ENCODE results near the gene ITGBL1. TPM values are rescaled to one million over a fixed set of nuclear protein-coding genes. Genes with fewer than 3 reads are reported as not detected.

Gene ITGBL1
- total and polyA plus RNA-seq, 2 of the 4 experiments (the other 2 are of a cell fraction), result 22.2 to 24.2 TPM

DNA sequence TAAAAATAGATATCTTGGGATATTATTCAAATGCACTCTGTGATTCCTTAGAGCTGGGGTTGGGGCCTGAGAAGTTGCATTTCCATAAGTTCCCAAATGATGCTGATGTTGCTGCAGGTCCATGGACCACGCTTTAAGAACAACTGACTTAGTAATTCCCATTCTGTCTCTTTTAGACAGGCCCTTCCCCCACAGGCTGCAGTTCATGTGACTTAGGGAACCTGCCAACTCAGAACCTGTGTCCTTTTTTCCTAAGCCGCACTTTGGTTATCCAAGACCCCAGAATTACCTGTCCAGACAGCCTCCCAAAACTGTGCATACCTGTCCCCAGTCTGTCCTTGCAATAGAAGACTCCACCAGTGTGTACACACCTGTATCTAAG is 1.7 kb upstream of the ITGBL1 start:
- no peaks in the 10 kb centered on the region for H3K9me3 ChIP-seq (ENCODE audit: control insufficient read depth, insufficient read depth, low read length)
- no TSS peak for BruUV-seq (replicated peaks)
- peak overlapping the region; percentile 52 for H4K5ac ChIP-seq (ENCODE audit: low read depth, low read length)
- peak overlapping the region; percentile 52; the same call in 2 of the 3 replicates for H2BK15ac ChIP-seq (ENCODE audit: low read depth, low read length)
- DNase-seq (no peak), ATAC-seq (ENCODE audit: low read depth) (no peak)
- intact Hi-C loops (cut with micrococcal nuclease), result loop anchor here (5.0 to 10.0 kb wide), 2 partner anchors 33 to 834 kb away; partner anchors contain the start of gene NALCN
- H3K9ac ChIP-seq (ENCODE audit: low read depth, low read length), result peak overlapping the region; percentile 35; the same call in 1 of the 2 replicates
- CTCF ChIA-PET, result interaction anchor here (1.4 kb wide), 1 partner anchor 305 kb away, joined by 5 read pairs; no protein-coding TSS in a partner anchor
- H3K27ac ChIP-seq (ENCODE audit: insufficient read depth, low read length), result peak overlapping the region; percentile 87
- H3K79me1 ChIP-seq (ENCODE audit: low read depth in 1 of 2, low read length in 2 of 2), result no peaks in the 10 kb centered on the region
- H2BK120ac ChIP-seq (ENCODE audit: low read depth, low read length), result peak overlapping the region; percentile 85
- peak overlapping the region; percentile 56 for H2AK9ac ChIP-seq (replicated peaks; ENCODE audit: low read depth, low read length, poor library complexity)
- no peak for TF ChIP-seq MAFK (IDR thresholded peaks at IDR 0.05; ENCODE audit: low read depth, low read length)
- no peak for TF ChIP-seq CTCF (conservative IDR thresholded peaks at IDR 0.05; ENCODE audit: low read depth, low read length)
- TF ChIP-seq CEBPB (IDR thresholded peaks at IDR 0.05; ENCODE audit: low read depth, low read length), result no peak
- TF ChIP-seq POLR2A (IDR thresholded peaks at IDR 0.05; ENCODE audit: low read depth, low read length), result no peak
- no peak for TF ChIP-seq BHLHE40 (IDR thresholded peaks at IDR 0.05; ENCODE audit: low read depth, low read length)
- TF ChIP-seq MAZ (IDR thresholded peaks at IDR 0.05; ENCODE audit: borderline replicate concordance, low read depth, low read length), result no peak
- no peak for TF ChIP-seq CHD1 (IDR thresholded peaks at IDR 0.05; ENCODE audit: low read depth, low read length)
- no peak for TF ChIP-seq NFE2L2 (IDR thresholded peaks at IDR 0.05; ENCODE audit: low read depth, low read length)
- TF ChIP-seq, protein P1, sequence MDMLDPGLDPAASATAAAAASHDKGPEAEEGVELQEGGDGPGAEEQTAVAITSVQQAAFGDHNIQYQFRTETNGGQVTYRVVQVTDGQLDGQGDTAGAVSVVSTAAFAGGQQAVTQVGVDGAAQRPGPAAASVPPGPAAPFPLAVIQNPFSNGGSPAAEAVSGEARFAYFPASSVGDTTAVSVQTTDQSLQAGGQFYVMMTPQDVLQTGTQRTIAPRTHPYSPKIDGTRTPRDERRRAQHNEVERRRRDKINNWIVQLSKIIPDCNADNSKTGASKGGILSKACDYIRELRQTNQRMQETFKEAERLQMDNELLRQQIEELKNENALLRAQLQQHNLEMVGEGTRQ (IDR thresholded peaks at IDR 0.05; ENCODE audit: low read depth, low read length), result no peak
- no peak for TF ChIP-seq SMC3 (IDR thresholded peaks at IDR 0.05; ENCODE audit: low read depth, low read length)
- no peak for TF ChIP-seq MXI1 (IDR thresholded peaks at IDR 0.05; ENCODE audit: borderline replicate concordance, low read depth, low read length)
- TF ChIP-seq RCOR1 (IDR thresholded peaks at IDR 0.05; ENCODE audit: insufficient replicate concordance, low read length), result no peak
- TF ChIP-seq FOS (IDR thresholded peaks at IDR 0.05; ENCODE audit: low read depth, low read length), result no peak
- no peak for TF ChIP-seq ELK1 (IDR thresholded peaks at IDR 0.05; ENCODE audit: borderline replicate concordance, low read depth, low read length)
- TF ChIP-seq RAD21 (IDR thresholded peaks at IDR 0.05; ENCODE audit: low read length), result no peak
- no peak for TF ChIP-seq RFX5 (IDR thresholded peaks at IDR 0.05; ENCODE audit: low read depth, low read length)
- peak overlapping the region; percentile 35 for H3K4me2 ChIP-seq (ENCODE audit: low read depth, low read length)
- peak overlapping the region; percentile 40 for H3K23ac ChIP-seq (ENCODE audit: low read depth, low read length)
- in situ Hi-C loops (cut with MboI; ENCODE audit: low sequenced_read_pairs), result no loop called here
- peak overlapping the region; percentile 82 for H2BK5ac ChIP-seq (ENCODE audit: low read depth, low read length, poor library complexity, severe bottlenecking)
- peak overlapping the region; percentile 95 for H4K91ac ChIP-seq (ENCODE audit: insufficient read depth, low read depth, low read length)
- H3K4me1 ChIP-seq (ENCODE audit: control insufficient read depth, insufficient read depth, low read length), result peaks cover 28% of the 10 kb centered on the region
- peak overlapping the region; percentile 61 for H3K14ac ChIP-seq (replicated peaks; ENCODE audit: low read depth, low read length)
- H3K27me3 ChIP-seq (ENCODE audit: control insufficient read depth, insufficient read depth, low read length), result no peaks in the 10 kb centered on the region
- H3K9me1 ChIP-seq (ENCODE audit: insufficient read depth, low read length), result peaks cover 11% of the 10 kb centered on the region
- 100% methylated on average over 1 of the region's 2 CpGs; no CpG with 5 or more reads in 1 of the 2 experiments for WGBS, 2 experiments (ENCODE audit: extremely low coverage in 2 of 2, insufficient read length in 1 of 2)
- no peaks in the 10 kb centered on the region for H3K36me3 ChIP-seq (ENCODE audit: control insufficient read depth, insufficient read depth, low read length)
- H2AFZ ChIP-seq (replicated peaks; ENCODE audit: low read length, poor library complexity), result no peak overlapping the region
- peak overlapping the region; percentile 84 for H3K4ac ChIP-seq (ENCODE audit: low read depth, low read length)
- H4K8ac ChIP-seq (ENCODE audit: low read depth in 2 of 2, low read length in 2 of 2), result peak overlapping the region; percentile 58 to 82
- H2BK20ac ChIP-seq (ENCODE audit: low read depth, low read length), result peak overlapping the region; percentile 98
- H3K56ac ChIP-seq (ENCODE audit: extremely low read depth, insufficient read depth, low read length), result peak overlapping the region; percentile 81
- H3K18ac ChIP-seq (ENCODE audit: low read depth, low read length), result peak overlapping the region; percentile 66
- POLR2A ChIA-PET (ENCODE audit: unreplicated experiment), result no interaction called here
- dilution Hi-C loops (cut with HindIII; ENCODE audit: low sequenced_read_pairs, unreplicated experiment), result no loop called here
- H3K4me3 ChIP-seq (ENCODE audit: insufficient read depth, low read depth, low read length), result no peak overlapping the region
- H4K20me1 ChIP-seq (ENCODE audit: insufficient read depth, low read length), result no peaks in the 10 kb centered on the region
- H2AK5ac ChIP-seq (ENCODE audit: low read depth, low read length), result peak overlapping the region; percentile 93

All from IMR-90 (cell line).